Measurements from ENCODE around the gene FOXD4L1.
"Not testable (repeated sequence)": the region's sequence is repeated elsewhere in the genome, so short reads cannot be mapped to it uniquely, and the experiment has no call there.

The FOXD4L1 gene

GRCh38 chr2:113527350-113528045 lies 29.0 kb downstream of the FOXD4L1 start:
- not testable (repeated sequence) for DNase-seq

DNA sequence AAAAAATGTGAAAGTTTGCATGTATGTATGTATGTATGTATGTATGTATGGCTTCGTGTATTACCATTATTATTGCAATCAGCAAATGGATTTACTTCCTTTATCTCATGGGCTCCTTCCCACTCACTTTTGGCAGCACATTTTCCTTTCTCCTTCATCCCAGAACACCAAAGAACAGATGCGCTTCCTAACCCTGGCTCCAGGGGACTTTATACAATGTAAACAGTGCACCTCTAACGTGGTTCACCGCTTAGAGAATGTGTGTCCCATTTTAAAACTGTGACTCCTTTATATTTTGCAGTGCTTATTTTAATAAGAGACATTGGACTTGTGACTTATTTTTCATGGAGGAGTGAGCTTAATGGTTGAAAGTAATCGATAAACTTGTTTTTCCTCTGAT lies 29.7 kb downstream of the FOXD4L1 start:
- DNase-seq, result not testable (repeated sequence)

- DNase-seq, result not testable (repeated sequence)
These were observed 30.4 kb downstream of the FOXD4L1 start for GRCh38 chr2:113528904-113529303.

DNA sequence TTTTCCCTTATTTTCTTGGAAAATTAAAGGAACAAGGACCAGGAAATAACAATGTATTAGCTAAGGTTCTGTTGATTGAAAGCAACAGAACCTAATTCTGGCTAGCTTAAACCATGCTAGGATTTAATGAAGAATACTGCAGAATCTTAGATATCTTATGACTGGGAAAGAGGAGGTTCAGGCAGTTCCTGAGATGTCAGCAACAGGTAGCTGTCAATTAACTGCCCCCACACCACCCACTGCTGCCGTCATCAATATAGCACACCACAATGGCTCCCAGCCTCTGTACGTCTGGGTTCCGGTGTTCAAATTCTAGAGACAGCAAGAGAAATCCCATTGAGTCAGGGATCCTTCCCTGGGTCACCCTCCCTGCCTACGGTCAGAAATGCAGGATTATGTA lies 34.5 kb downstream of the FOXD4L1 start:
- not testable (repeated sequence) for DNase-seq

- DNase-seq, result not testable (repeated sequence)
These were observed 38.1 kb downstream of the FOXD4L1 start for GRCh38 chr2:113536573-113536972.

- DNase-seq, result not testable (repeated sequence)
These were observed 42.4 kb downstream of the FOXD4L1 start for GRCh38 chr2:113540834-113541203.

- DNase-seq, result peak; percentile 47
These were observed 42.9 kb downstream of the FOXD4L1 start for GRCh38 chr2:113541204-113541975.

DNA sequence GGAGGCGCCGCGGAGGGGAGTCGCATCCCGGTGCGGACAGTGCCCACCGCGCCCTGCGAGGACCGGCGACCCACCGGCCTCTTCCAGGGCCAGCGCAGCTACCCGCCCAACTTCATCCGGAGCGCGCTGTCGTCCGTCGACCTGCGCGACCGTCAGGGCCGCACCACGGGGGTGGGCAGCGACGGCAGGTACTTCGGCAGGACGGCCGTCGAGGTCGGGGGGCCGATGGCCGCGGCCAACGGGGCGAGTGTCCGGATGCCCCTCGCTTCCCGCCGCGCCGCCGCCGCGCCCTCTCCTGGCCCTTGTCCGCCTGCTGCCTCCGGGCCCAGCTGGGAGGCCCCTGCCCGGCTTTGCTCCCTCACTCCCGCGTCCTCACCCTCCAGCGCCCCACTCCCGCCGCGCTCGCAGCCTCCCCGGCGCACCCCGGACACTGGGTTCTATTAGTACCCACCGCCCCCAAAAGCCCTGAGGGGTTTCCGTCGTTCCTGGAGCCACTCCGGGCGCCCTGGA lies 43.6 kb downstream of the FOXD4L1 start:
- DNase-seq, result peak; percentile 19

GRCh38 chr2:113542529-113542928 lies 44.1 kb downstream of the FOXD4L1 start:
- DNase-seq, result not testable (repeated sequence)

All from activated T-cell treated with anti-CD3 and anti-CD28 coated beads, Interleukin-2, amount 50 U/mL, for 1 hour (primary cell).